Measurements from ENCODE around the gene LCE5A. TPM values are rescaled to one million over a fixed set of nuclear protein-coding genes. Genes with fewer than 3 reads are reported as not detected.
A peak's percentile ranks its signal among the peaks of the same experiment; 100 is the strongest.

The LCE5A gene
- polyA plus RNA-seq, 1 donor (not counting 4 experiments of a cell fraction or from before 2014, with no cell fraction given) = not detected

DNA sequence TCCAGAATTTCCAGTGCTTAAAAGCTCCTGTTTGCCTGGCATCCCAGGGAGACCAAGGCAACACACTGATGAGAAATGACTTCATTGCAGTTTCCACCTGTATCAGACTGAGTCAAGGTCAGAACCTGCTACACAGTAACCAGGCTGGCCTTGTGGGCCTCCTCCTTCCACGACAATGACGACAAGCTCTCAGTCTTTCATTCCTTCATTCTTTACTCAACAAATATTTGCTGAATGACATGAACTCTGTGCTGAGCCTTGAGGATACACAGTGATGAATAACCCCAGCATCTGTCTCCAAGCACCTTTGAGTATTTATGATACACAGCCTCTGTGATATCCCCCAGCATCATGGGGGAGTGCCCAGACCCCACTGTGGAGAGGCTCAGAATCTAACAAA lies 8.9 kb upstream of the LCE5A start:
- DNase-seq (ENCODE audit: low read depth, low spot score) = no peak
- peaks cover 44% of the 10 kb centered on the region for H3K4me1 ChIP-seq (ENCODE audit: control insufficient read depth, extremely low read depth, insufficient read depth, low read length)
- no peak for TF ChIP-seq EZH2 (IDR thresholded peaks at IDR 0.05; ENCODE audit: low read length)
- no peak for TF ChIP-seq CTCF (optimal IDR thresholded peaks at IDR 0.05 in 1 of 3, IDR thresholded peaks at IDR 0.05 in 1 of 3, conservative IDR thresholded peaks at IDR 0.05 in 1 of 3; ENCODE audit: extremely low read depth in 1 of 3, insufficient read depth in 2 of 3, low read length in 3 of 3)
- H3K79me2 ChIP-seq (ENCODE audit: control insufficient read depth, insufficient read depth, low read length) = no peaks in the 10 kb centered on the region
- H2AFZ ChIP-seq (ENCODE audit: control insufficient read depth, low read length) = no peak overlapping the region
- peaks cover 2% of the 10 kb centered on the region for H3K9me1 ChIP-seq (ENCODE audit: control insufficient read depth, extremely low read depth, insufficient read depth, low read length)
- no peak overlapping the region for H3K4me3 ChIP-seq (ENCODE audit: control insufficient read depth in 2 of 3, extremely low read depth in 1 of 3, insufficient read depth in 2 of 3, low read depth in 1 of 3, low read length in 3 of 3)
- H4K20me1 ChIP-seq (ENCODE audit: control insufficient read depth, extremely low read depth, insufficient read depth, low read length) = no peaks in the 10 kb centered on the region
- dilution Hi-C loops (cut with MboI; ENCODE audit: extremely low pct_ligation_motif_present, low sequenced_read_pairs) = no loop called here
- H3K36me3 ChIP-seq (ENCODE audit: control insufficient read depth in 2 of 2, extremely low read depth in 1 of 2, insufficient read depth in 2 of 2, low read length in 2 of 2) = no peaks in the 10 kb centered on the region
- peak; percentile 94 for FAIRE-seq
- H3K9me3 ChIP-seq (ENCODE audit: control insufficient read depth, low read depth, low read length) = no peaks in the 10 kb centered on the region
- H3K27me3 ChIP-seq (ENCODE audit: control insufficient read depth, extremely low read depth, insufficient read depth, low read length) = no peaks in the 10 kb centered on the region
- peak overlapping the region; percentile 92 for H3K27ac ChIP-seq (ENCODE audit: control insufficient read depth, insufficient read depth, low read length)
- H3K4me2 ChIP-seq (ENCODE audit: control insufficient read depth, extremely low read depth, insufficient read depth, low read depth, low read length) = peak overlapping the region; percentile 72
- peak overlapping the region; percentile 48 for H3K9ac ChIP-seq (ENCODE audit: control insufficient read depth, extremely low read depth, insufficient read depth, low read length)

DNA sequence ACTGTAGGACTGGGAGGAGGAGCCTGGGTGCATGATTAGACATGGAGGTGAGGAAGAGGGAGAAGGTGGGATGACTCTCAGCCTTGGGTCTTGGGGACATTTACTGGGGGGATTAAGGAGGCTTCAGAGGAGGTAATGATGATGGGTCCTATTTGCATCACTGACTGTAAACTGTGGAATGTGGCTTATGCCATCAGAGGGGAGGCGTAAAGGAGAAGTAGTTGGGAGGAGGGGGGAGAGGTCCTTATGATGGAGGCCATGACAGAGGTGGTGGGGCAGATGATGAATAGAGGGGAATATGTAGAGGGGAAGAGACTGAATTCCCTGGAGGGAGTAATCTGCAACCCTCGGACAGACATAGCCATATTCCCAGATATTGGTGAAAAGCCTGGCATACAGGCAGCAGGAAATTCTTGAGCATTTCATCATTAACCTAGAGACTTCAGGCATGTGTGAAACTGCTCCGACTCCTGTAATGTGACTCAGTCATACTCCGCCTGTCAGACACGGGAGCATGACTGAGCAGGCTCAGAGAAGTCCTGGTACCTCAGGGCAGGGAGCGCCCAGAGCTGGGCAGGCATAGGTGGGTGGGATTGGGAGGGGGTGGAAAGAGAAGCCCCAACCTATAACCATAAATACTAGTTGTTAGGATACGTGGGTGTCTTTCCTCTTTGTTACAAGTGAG lies 8.0 kb upstream of the LCE5A start:
- Histone ChIP-seq H3K9ac (ENCODE audit: control insufficient read depth, extremely low read depth, insufficient read depth, low read length) (peak overlapping the region; percentile 48), H4K20me1 (ENCODE audit: control insufficient read depth, extremely low read depth, insufficient read depth, low read length) (no peaks in the 10 kb centered on the region), H3K9me3 (ENCODE audit: control insufficient read depth, low read depth, low read length) (no peaks in the 10 kb centered on the region), H3K27ac (ENCODE audit: control insufficient read depth, insufficient read depth, low read length) (peak overlapping the region; percentile 92), H3K4me2 (ENCODE audit: control insufficient read depth, extremely low read depth, insufficient read depth, low read depth, low read length) (peak overlapping the region; percentile 72), H3K4me1 (ENCODE audit: control insufficient read depth, extremely low read depth, insufficient read depth, low read length) (peaks cover 54% of the 10 kb centered on the region), H2AFZ (ENCODE audit: control insufficient read depth, low read length) (peak overlapping the region; percentile 47), H3K27me3 (ENCODE audit: control insufficient read depth, extremely low read depth, insufficient read depth, low read length) (no peaks in the 10 kb centered on the region), H3K4me3 (ENCODE audit: control insufficient read depth in 2 of 3, extremely low read depth in 1 of 3, insufficient read depth in 2 of 3, low read depth in 1 of 3, low read length in 3 of 3) (peak overlapping the region in 2 of 3 experiments; percentile 15 to 25), H3K79me2 (ENCODE audit: control insufficient read depth, insufficient read depth, low read length) (no peaks in the 10 kb centered on the region), H3K36me3 (ENCODE audit: control insufficient read depth in 2 of 2, extremely low read depth in 1 of 2, insufficient read depth in 2 of 2, low read length in 2 of 2) (no peaks in the 10 kb centered on the region), H3K9me1 (ENCODE audit: control insufficient read depth, extremely low read depth, insufficient read depth, low read length) (peaks cover 2% of the 10 kb centered on the region)
- DNase-seq (ENCODE audit: low read depth, low spot score) (peak; percentile 59), FAIRE-seq (peak; percentile 100)
- TF ChIP-seq EZH2 (IDR thresholded peaks at IDR 0.05; ENCODE audit: low read length) (no peak), CTCF (optimal IDR thresholded peaks at IDR 0.05 in 1 of 3, IDR thresholded peaks at IDR 0.05 in 1 of 3, conservative IDR thresholded peaks at IDR 0.05 in 1 of 3; ENCODE audit: extremely low read depth in 1 of 3, insufficient read depth in 2 of 3, low read length in 3 of 3) (no peak)
- dilution Hi-C loops (cut with MboI; ENCODE audit: extremely low pct_ligation_motif_present, low sequenced_read_pairs) = no loop called here
